Caco-2 (cell line): ENCODE data around the gene SDC1. TPM values are rescaled to one million over a fixed set of nuclear protein-coding genes. Genes with fewer than 3 reads are reported as not detected.

ENCODE experiments used
- BruUV-seq: library from RNA; stranded (reverse); fragments of 400-500 nt; replicated peaks from 2 replicates; lab custom pipeline; 2021; lab: Mats Ljungman, UMichigan
- CTCF ChIA-PET: fragments of 300-600 bp; sonication (Branson Sonifier 250); formaldehyde crosslinking; loops from one replicate; lab custom pipeline; 2022; ENCODE audit warnings: antibody characterized with exemption; lab: Charles Lee
- POLR2A ChIA-PET: fragments of 300-600 bp; sonication (Branson Sonifier 250); formaldehyde crosslinking; loops from one replicate; lab custom pipeline; 2022; ENCODE audit warnings: antibody characterized with exemption; lab: Charles Lee
- DNase-seq, 2 experiments: peaks; one replicate each; pipeline versions ENCODE4 v3.0.0 to v3.0.0-alpha.2; 2020 to 2022
- H3K27me3 ChIP-seq: replicated peaks from 2 replicates; pipeline ENCODE4 v1.6.0; 2011; ENCODE audit warnings: low read length; ENCODE audit not compliant: control insufficient read depth, insufficient read depth
- H3K36me3 ChIP-seq: 2 replicates; pipeline ENCODE4 v1.5.1; 2011; ENCODE audit warnings: low read length; ENCODE audit not compliant: control insufficient read depth, insufficient read depth
- H3K4me1 ChIP-seq: fragments of 250-450 bp; sonication (Bioruptor Pico); 2 replicates; pipeline ENCODE4 v1.5.1; 2020; ENCODE audit warnings: mild to moderate bottlenecking
- H3K4me3 ChIP-seq: 2 replicates; pipeline ENCODE4 v1.5.1; 2011; ENCODE audit warnings: low read depth, mild to moderate bottlenecking, control low read depth, low read length
- H3K9me3 ChIP-seq: fragments of 250-450 bp; sonication (Bioruptor Pico); 2 replicates; pipeline ENCODE4 v1.5.1; 2020; ENCODE audit warnings: mild to moderate bottlenecking, moderate library complexity
- H3K27ac Mint-ChIP-seq: one replicate; pipeline ENCODE4 v1.8.0; 2022; ENCODE audit warnings: mixed read lengths; ENCODE audit not compliant: unreplicated experiment
- H3K27me3 Mint-ChIP-seq: one replicate; pipeline ENCODE4 v1.8.0; 2022; ENCODE audit warnings: mixed read lengths; ENCODE audit not compliant: insufficient read depth, unreplicated experiment
- H3K36me3 Mint-ChIP-seq: one replicate; pipeline ENCODE4 v1.8.0; 2022; ENCODE audit warnings: mild to moderate bottlenecking, mixed read lengths; ENCODE audit not compliant: insufficient read depth, unreplicated experiment
- H3K4me1 Mint-ChIP-seq: one replicate; pipeline ENCODE4 v1.8.0; 2022; ENCODE audit warnings: low read depth, mixed read lengths; ENCODE audit not compliant: unreplicated experiment
- H3K4me3 Mint-ChIP-seq: one replicate; pipeline ENCODE4 v1.8.0; 2022; ENCODE audit warnings: mild to moderate bottlenecking, moderate library complexity, mixed read lengths; ENCODE audit not compliant: unreplicated experiment
- H3K9me3 Mint-ChIP-seq: one replicate; pipeline ENCODE4 v1.8.0; 2022; ENCODE audit warnings: mixed read lengths; ENCODE audit not compliant: unreplicated experiment
- CTCF ChIP-seq, 2 experiments: fragments of 200-600 bp in 1 of 2; IDR thresholded peaks; 1 replicate in 1 of 2; 2 replicates in 1 of 2; pipeline versions ENCODE4 v1.5.1 to v1.8.0; 2011 to 2022; ENCODE audit warnings: antibody characterized with exemption in 1 of 2, control low read depth in 1 of 2, inconsistent platforms in 1 of 2, low read depth in 1 of 2, low read length in 1 of 2, mild to moderate bottlenecking in 1 of 2, moderate library complexity in 1 of 2; ENCODE audit not compliant: insufficient read depth in 1 of 2, severe bottlenecking in 1 of 2, unreplicated experiment in 1 of 2
- intact Hi-C: fragments of 100-400 bp; cut with micrococcal nuclease; formaldehyde crosslinking; loops from one replicate; pipeline ENCODE4 v1.10.0; 2022; ENCODE audit not compliant: unreplicated experiment
- total RNA-seq: library from RNA; stranded (reverse); gene quantifications from 2 replicates; pipeline ENCODE4 v1.2.3, GENCODE V29; 2022

SDC1 gene
- total RNA-seq, 1 experiment from 2014 or later, result 24.3 TPM

- Histone ChIP-seq H3K27me3 (no peaks in the 10 kb centered on the region), H3K4me3 (no peak overlapping the region), H3K4me1 (peaks cover 35% of the 10 kb centered on the region), H3K36me3 (no peaks in the 10 kb centered on the region), H3K9me3 (no peaks in the 10 kb centered on the region)
- ChIA-PET CTCF (interaction anchor here (0.6 to 1.2 kb wide), 3 partner anchors 36 to 333 kb away, joined by 3 to 7 read pairs (median 7); partner anchors contain the start of gene SDC1), POLR2A (interaction anchor here (0.5 kb wide), 1 partner anchor 107 kb away, joined by 4 read pairs; no protein-coding TSS in a partner anchor)
- BruUV-seq, result no TSS peak
- Mint-ChIP-seq H3K4me1 (peaks cover 17% of the 10 kb centered on the region), H3K27me3 (no peaks in the 10 kb centered on the region), H3K27ac (no peak overlapping the region), H3K36me3 (no peaks in the 10 kb centered on the region), H3K4me3 (no peak overlapping the region), H3K9me3 (no peaks in the 10 kb centered on the region)
- TF ChIP-seq CTCF (IDR thresholded peaks at IDR 0.05; ENCODE audit: insufficient read depth in 1 of 2, low read depth in 1 of 2, low read length in 1 of 2, severe bottlenecking in 1 of 2, unreplicated experiment in 1 of 2), result no peak
- no peak for DNase-seq
- intact Hi-C loops, result no loop called here
These were observed 36.1 kb downstream of the SDC1 start for GRCh38 chr2:20188851-20189250.

GRCh38 chr2:20188201-20188600 lies 36.7 kb downstream of the SDC1 start:
- no peak overlapping the region for H3K27ac Mint-ChIP-seq

GRCh38 chr2:20187331-20187730 lies 37.6 kb downstream of the SDC1 start:
- H3K9me3 Mint-ChIP-seq, result no peaks in the 10 kb centered on the region
- no peak for TF ChIP-seq CTCF (IDR thresholded peaks at IDR 0.05; ENCODE audit: insufficient read depth in 1 of 2, low read depth in 1 of 2, low read length in 1 of 2, severe bottlenecking in 1 of 2, unreplicated experiment in 1 of 2)
- BruUV-seq, result no TSS peak
- no peaks in the 10 kb centered on the region for H3K27me3 Mint-ChIP-seq
- no peak overlapping the region for H3K27ac Mint-ChIP-seq
- POLR2A ChIA-PET, result no interaction called here
- no peaks in the 10 kb centered on the region for H3K9me3 ChIP-seq
- H3K27me3 ChIP-seq, result no peaks in the 10 kb centered on the region
- peaks cover 25% of the 10 kb centered on the region for H3K4me1 Mint-ChIP-seq
- H3K4me3 Mint-ChIP-seq, result no peak overlapping the region
- peaks cover 42% of the 10 kb centered on the region for H3K4me1 ChIP-seq
- H3K4me3 ChIP-seq, result no peak overlapping the region
- no peak for DNase-seq
- H3K36me3 Mint-ChIP-seq, result no peaks in the 10 kb centered on the region
- intact Hi-C loops, result no loop called here
- CTCF ChIA-PET, result interaction anchor here (0.5 kb wide), 1 partner anchor 40 kb away, joined by 4 read pairs; no protein-coding TSS in a partner anchor
- H3K36me3 ChIP-seq, result no peaks in the 10 kb centered on the region

More at GRCh38 chr2:20188201-20188600, 36.7 kb downstream of the SDC1 start:
- CTCF ChIA-PET, result interaction anchor here (0.6 kb wide), 1 partner anchor 333 kb away, joined by 3 read pairs; no protein-coding TSS in a partner anchor
- POLR2A ChIA-PET, result interaction anchor here (0.5 kb wide), 1 partner anchor 106 kb away, joined by 4 read pairs; no protein-coding TSS in a partner anchor
- Mint-ChIP-seq H3K4me1 (peaks cover 22% of the 10 kb centered on the region), H3K36me3 (no peaks in the 10 kb centered on the region), H3K9me3 (no peaks in the 10 kb centered on the region), H3K4me3 (no peak overlapping the region), H3K27me3 (no peaks in the 10 kb centered on the region)
- intact Hi-C loops, result no loop called here
- Histone ChIP-seq H3K9me3 (no peaks in the 10 kb centered on the region), H3K36me3 (no peaks in the 10 kb centered on the region), H3K4me1 (peaks cover 41% of the 10 kb centered on the region), H3K4me3 (no peak overlapping the region), H3K27me3 (no peaks in the 10 kb centered on the region)
- no TSS peak for BruUV-seq
- DNase-seq, result no peak
- TF ChIP-seq CTCF (IDR thresholded peaks at IDR 0.05; ENCODE audit: insufficient read depth in 1 of 2, low read depth in 1 of 2, low read length in 1 of 2, severe bottlenecking in 1 of 2, unreplicated experiment in 1 of 2), result no peak
